Colonic mucosa (tissue), 4 donors: Measurements from ENCODE around the gene ABCG4. TPM values are rescaled to one million over a fixed set of nuclear protein-coding genes. Genes with fewer than 3 reads are reported as not detected.
A peak's percentile ranks its signal among the peaks of the same experiment; 100 is the strongest.

Source experiments
- DNase-seq: peaks from one replicate; pipeline ENCODE4 v3.0.0-alpha.2; 2020
- H3K27ac ChIP-seq: fragments of 200-600 bp; one replicate; pipeline ENCODE4 v1.8.0; 2021
- H3K27me3 ChIP-seq: fragments of 200-600 bp; one replicate; pipeline ENCODE4 v1.8.0; 2021
- H3K36me3 ChIP-seq: fragments of 200-600 bp; one replicate; pipeline ENCODE4 v1.8.0; 2021
- H3K4me1 ChIP-seq: fragments of 200-600 bp; one replicate; pipeline ENCODE4 v1.8.0; 2021; ENCODE audit warnings: mild to moderate bottlenecking
- H3K4me3 ChIP-seq: fragments of 200-600 bp; one replicate; pipeline ENCODE4 v1.8.0; 2021
- H3K9ac ChIP-seq, 2 donors: one replicate each; pipeline ENCODE4 v1.7.0; 2013; ENCODE audit warnings: control low read depth in 2 of 2, low read depth in 2 of 2, low read length in 2 of 2
- H3K9me3 ChIP-seq: fragments of 200-600 bp; one replicate; pipeline ENCODE4 v1.8.0; 2021
- intact Hi-C: fragments of 100-400 bp; cut with DNase I; formaldehyde crosslinking; loops from one replicate; pipeline ENCODE4 v1.14.1; 2022
- total RNA-seq, 2 donors: library from RNA; stranded (reverse); fragmentation: NEBNext Ultra II Directional in 1 of 2; extraction: Animal tissue kit (Norgen Biotek cat#: 25700) in 1 of 2; gene quantifications; one replicate each; pipeline ENCODE4 v1.2.1, GENCODE V29; 2021
- TF ChIP-seq, protein P1 (sequence below): fragments of 200-600 bp; IDR thresholded peaks from one replicate; pipeline ENCODE4 v1.8.0; 2022; ENCODE audit warnings: antibody characterized with exemption, mild to moderate bottlenecking
- donor health status: healthy.
- donor health status: DM: no; HTN: no; CAD: no.
- donor health status: DM: no; HTN: no; CAD: no.

Gene ABCG4
- total RNA-seq, 2 donors from 2014 or later: 0.05 to 0.22 TPM

- intact Hi-C loops: no loop called here
- H3K27me3 ChIP-seq: peaks cover 26% of the 10 kb centered on the region
- H3K4me1 ChIP-seq: no peaks in the 10 kb centered on the region
- DNase-seq: no peak
- TF ChIP-seq, protein P1, sequence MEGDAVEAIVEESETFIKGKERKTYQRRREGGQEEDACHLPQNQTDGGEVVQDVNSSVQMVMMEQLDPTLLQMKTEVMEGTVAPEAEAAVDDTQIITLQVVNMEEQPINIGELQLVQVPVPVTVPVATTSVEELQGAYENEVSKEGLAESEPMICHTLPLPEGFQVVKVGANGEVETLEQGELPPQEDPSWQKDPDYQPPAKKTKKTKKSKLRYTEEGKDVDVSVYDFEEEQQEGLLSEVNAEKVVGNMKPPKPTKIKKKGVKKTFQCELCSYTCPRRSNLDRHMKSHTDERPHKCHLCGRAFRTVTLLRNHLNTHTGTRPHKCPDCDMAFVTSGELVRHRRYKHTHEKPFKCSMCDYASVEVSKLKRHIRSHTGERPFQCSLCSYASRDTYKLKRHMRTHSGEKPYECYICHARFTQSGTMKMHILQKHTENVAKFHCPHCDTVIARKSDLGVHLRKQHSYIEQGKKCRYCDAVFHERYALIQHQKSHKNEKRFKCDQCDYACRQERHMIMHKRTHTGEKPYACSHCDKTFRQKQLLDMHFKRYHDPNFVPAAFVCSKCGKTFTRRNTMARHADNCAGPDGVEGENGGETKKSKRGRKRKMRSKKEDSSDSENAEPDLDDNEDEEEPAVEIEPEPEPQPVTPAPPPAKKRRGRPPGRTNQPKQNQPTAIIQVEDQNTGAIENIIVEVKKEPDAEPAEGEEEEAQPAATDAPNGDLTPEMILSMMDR: no peak
- no peak overlapping the region for H3K4me3 ChIP-seq
- no peaks in the 10 kb centered on the region for H3K9me3 ChIP-seq
- H3K36me3 ChIP-seq: no peaks in the 10 kb centered on the region
- H3K9ac ChIP-seq: no peak overlapping the region
- H3K27ac ChIP-seq: no peak overlapping the region
These were observed 3.8 kb downstream of the ABCG4 start for GRCh38 chr11:119152604-119153003.

GRCh38 chr11:119153049-119153818 lies 4.4 kb downstream of the ABCG4 start:
- Histone ChIP-seq H3K27ac (no peak overlapping the region), H3K9me3 (no peaks in the 10 kb centered on the region), H3K9ac (no peak overlapping the region), H3K4me1 (no peaks in the 10 kb centered on the region), H3K36me3 (no peaks in the 10 kb centered on the region), H3K27me3 (peaks cover 25% of the 10 kb centered on the region), H3K4me3 (no peak overlapping the region)
- intact Hi-C loops: no loop called here
- TF ChIP-seq, protein P1: no peak
- DNase-seq: no peak

DNA sequence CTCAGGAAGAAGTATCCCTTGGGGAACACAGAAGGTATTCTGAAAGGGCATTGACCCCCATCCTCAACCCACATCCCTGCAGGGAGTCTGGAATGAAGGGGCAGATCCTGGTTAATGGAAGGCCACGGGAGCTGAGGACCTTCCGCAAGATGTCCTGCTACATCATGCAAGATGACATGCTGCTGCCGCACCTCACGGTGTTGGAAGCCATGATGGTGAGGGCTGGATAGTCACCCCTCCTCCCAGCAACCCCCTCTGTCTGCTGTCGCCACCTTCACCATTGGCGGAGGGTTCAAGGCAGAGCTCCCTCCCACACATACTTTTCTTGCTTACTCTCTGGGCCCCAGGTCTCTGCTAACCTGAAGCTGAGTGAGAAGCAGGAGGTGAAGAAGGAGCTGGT lies 5.3 kb downstream of the ABCG4 start:
- Histone ChIP-seq H3K27ac (no peak overlapping the region), H3K4me1 (no peaks in the 10 kb centered on the region), H3K9ac (no peak overlapping the region), H3K9me3 (no peaks in the 10 kb centered on the region), H3K27me3 (peaks cover 15% of the 10 kb centered on the region), H3K4me3 (no peak overlapping the region), H3K36me3 (no peaks in the 10 kb centered on the region)
- TF ChIP-seq, protein P1: no peak
- no peak for DNase-seq
- intact Hi-C loops: no loop called here

DNA sequence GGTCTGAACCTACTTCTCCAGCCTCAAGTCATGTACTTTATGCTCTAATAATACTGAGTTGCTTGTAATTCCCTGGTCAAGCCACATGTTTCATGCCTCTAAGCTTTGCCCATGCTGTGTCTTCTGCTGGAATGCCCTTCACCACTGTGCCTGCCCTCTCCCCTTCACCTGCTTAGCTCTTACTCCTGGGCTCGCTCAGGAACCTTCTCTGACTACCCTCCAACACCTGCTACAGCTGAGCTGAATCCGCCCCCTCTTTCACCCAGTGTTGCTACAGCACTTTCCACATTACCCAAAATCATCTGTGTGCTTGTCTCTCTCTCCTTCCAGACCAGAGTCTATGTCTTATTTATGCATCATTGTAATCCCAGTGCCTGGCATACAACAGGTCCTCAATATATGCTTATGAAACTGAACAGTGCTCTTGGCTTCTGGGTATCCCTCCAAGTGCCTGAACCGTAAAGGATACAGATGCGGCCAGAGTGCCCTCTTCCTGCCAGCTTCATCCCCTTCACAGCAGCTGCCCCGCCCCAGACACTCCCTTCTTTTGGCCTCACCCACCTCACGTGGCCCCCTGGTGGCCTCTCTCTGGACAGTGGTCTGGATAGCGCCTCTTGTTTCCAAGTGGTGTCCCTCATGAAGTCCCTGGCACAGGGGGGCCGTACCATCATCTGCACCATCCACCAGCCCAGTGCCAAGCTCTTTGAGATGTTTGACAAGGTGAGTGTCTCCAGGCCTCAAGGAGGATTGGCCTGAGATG lies 7.1 kb downstream of the ABCG4 start:
- Histone ChIP-seq H3K9me3 (no peaks in the 10 kb centered on the region), H3K27me3 (peaks cover 3% of the 10 kb centered on the region), H3K27ac (no peak overlapping the region), H3K4me3 (no peak overlapping the region), H3K4me1 (no peaks in the 10 kb centered on the region), H3K9ac (no peak overlapping the region), H3K36me3 (no peaks in the 10 kb centered on the region)
- TF ChIP-seq, protein P1: no peak
- intact Hi-C loops: loop anchor here (5.0 kb wide), 1 partner anchor 36 kb away; no protein-coding TSS in a partner anchor
- peak; percentile 41 for DNase-seq

DNA sequence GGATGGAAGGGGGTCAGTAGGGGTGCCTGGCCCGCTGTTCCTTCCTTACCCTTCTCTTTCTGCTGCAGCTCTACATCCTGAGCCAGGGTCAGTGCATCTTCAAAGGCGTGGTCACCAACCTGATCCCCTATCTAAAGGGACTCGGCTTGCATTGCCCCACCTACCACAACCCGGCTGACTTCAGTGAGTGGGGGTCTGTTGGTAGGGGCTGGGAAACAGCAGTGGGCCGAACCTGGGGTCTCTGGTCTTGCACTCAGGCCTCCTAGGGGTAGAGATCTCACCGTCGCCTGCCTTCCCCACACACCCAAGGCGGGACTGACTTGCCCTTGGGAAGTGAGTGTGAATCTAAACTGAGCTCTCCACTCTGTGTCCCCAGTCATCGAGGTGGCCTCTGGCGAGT lies 7.6 kb downstream of the ABCG4 start:
- H3K27me3 ChIP-seq: peaks cover 3% of the 10 kb centered on the region
- H3K4me1 ChIP-seq: no peaks in the 10 kb centered on the region
- no peaks in the 10 kb centered on the region for H3K9me3 ChIP-seq
- no peak overlapping the region for H3K9ac ChIP-seq
- no peak overlapping the region for H3K27ac ChIP-seq
- H3K4me3 ChIP-seq: no peak overlapping the region
- intact Hi-C loops: loop anchor here (5.0 kb wide), 1 partner anchor 36 kb away; no protein-coding TSS in a partner anchor
- DNase-seq: no peak
- TF ChIP-seq, protein P1: no peak
- no peaks in the 10 kb centered on the region for H3K36me3 ChIP-seq
